Stimulated activated naive CD8-positive, alpha-beta T cell treated with anti-CD3 and anti-CD28 coated beads, Interleukin-15, Interleukin-2, amounts not matched to agents 100 U/mL and 50 U/mL, for 24 hours (primary cell): ENCODE measurements around the gene ZBTB34.
"Not testable (repeated sequence)": the region's sequence is repeated elsewhere in the genome, so short reads cannot be mapped to it uniquely, and the experiment has no call there.

Source experiments
- ATAC-seq: fragments of 150-1000 bp; cut with Tn5 transposase; one replicate; pipeline ENCODE4 v1.10.0; 2021
- DNase-seq: peaks from one replicate; pipeline ENCODE4 v3.0.0; 2021

ZBTB34 gene

GRCh38 chr9:126860077-126860756 is at the start of gene ZBTB34:
Gene ZBTB34 (plus strand): TSS chr9:126860639. CDS start chr9:126879400, 18,761 bp downstream.
- DNase-seq (peak; percentile 84), ATAC-seq (peak; percentile 67)

GRCh38 chr9:126813072-126813471 is 47.4 kb upstream of the ZBTB34 start:
- ATAC-seq: no peak

GRCh38 chr9:126814091-126814490 is 46.3 kb upstream of the ZBTB34 start:
- ATAC-seq: no peak
- no peak for DNase-seq

More at GRCh38 chr9:126813072-126813471, 47.4 kb upstream of the ZBTB34 start:
- DNase-seq: no peak

GRCh38 chr9:126817615-126818014 is 42.8 kb upstream of the ZBTB34 start:
- not testable (repeated sequence) for ATAC-seq, DNase-seq

GRCh38 chr9:126818482-126818881 is 42.0 kb upstream of the ZBTB34 start:
- DNase-seq (no peak), ATAC-seq (no peak)

GRCh38 chr9:126819482-126819881 is 41.0 kb upstream of the ZBTB34 start:
- peak; percentile 52 for ATAC-seq
- no peak for DNase-seq

- no peak for DNase-seq
These were observed 38.2 kb upstream of the ZBTB34 start for GRCh38 chr9:126822278-126822677.

GRCh38 chr9:126822873-126823272 is 37.6 kb upstream of the ZBTB34 start:
- ATAC-seq (no peak), DNase-seq (no peak)

More at GRCh38 chr9:126822278-126822677, 38.2 kb upstream of the ZBTB34 start:
- ATAC-seq: no peak

- ATAC-seq: peak; percentile 32
- not testable (repeated sequence) for DNase-seq
These were observed 36.4 kb upstream of the ZBTB34 start for GRCh38 chr9:126824052-126824451.

- no peak for ATAC-seq
- no peak for DNase-seq
These were observed 33.2 kb upstream of the ZBTB34 start for GRCh38 chr9:126827227-126827626.

GRCh38 chr9:126829035-126829434 is 31.4 kb upstream of the ZBTB34 start:
- DNase-seq: no peak
- no peak for ATAC-seq

- ATAC-seq: no peak
- DNase-seq: no peak
These were observed 29.6 kb upstream of the ZBTB34 start for GRCh38 chr9:126830827-126831226.

- DNase-seq (no peak), ATAC-seq (no peak)
These were observed 28.0 kb upstream of the ZBTB34 start for GRCh38 chr9:126832440-126832839.

- ATAC-seq: no peak
- no peak for DNase-seq
These were observed 27.4 kb upstream of the ZBTB34 start for GRCh38 chr9:126833020-126833419.

- DNase-seq (no peak), ATAC-seq (no peak)
These were observed 26.6 kb upstream of the ZBTB34 start for GRCh38 chr9:126833710-126834345.

GRCh38 chr9:126834672-126835071 is 25.8 kb upstream of the ZBTB34 start:
- ATAC-seq (no peak), DNase-seq (no peak)

- ATAC-seq (no peak), DNase-seq (no peak)
These were observed 24.2 kb upstream of the ZBTB34 start for GRCh38 chr9:126836216-126836615.

- ATAC-seq (peak; percentile 26), DNase-seq (no peak)
These were observed 22.2 kb upstream of the ZBTB34 start for GRCh38 chr9:126838055-126838811.

- ATAC-seq (peak; percentile 37), DNase-seq (no peak)
These were observed 21.5 kb upstream of the ZBTB34 start for GRCh38 chr9:126838895-126839294.

GRCh38 chr9:126839301-126839700 is 21.1 kb upstream of the ZBTB34 start:
- ATAC-seq (no peak), DNase-seq (no peak)

- no peak for ATAC-seq
- no peak for DNase-seq
These were observed 18.1 kb upstream of the ZBTB34 start for GRCh38 chr9:126842220-126842842.

- ATAC-seq: no peak
These were observed 17.3 kb upstream of the ZBTB34 start for GRCh38 chr9:126842977-126843799.

More at GRCh38 chr9:126842977-126843799, 17.3 kb upstream of the ZBTB34 start:
- DNase-seq: no peak
